Lung (tissue), 12 donors: ENCODE data around the gene FRMD4A. TPM values are rescaled to one million over a fixed set of nuclear protein-coding genes. Genes with fewer than 3 reads are reported as not detected.

ENCODE experiments used
- ATAC-seq: fragments of 200-7000 bp; cut with Tn5 transposase; one replicate; pipeline ENCODE4 v1.9.1; 2020; ENCODE audit warnings: moderate number of reproducible peaks; ENCODE audit not compliant: insufficient read depth, low FRiP score
- DNase-seq, 3 donors: peaks; one replicate each; pipeline ENCODE4 v3.0.0-alpha.2; 2013 to 2017
- H3K27ac ChIP-seq, 2 donors: one replicate each; pipeline ENCODE4 v1.5.1; 2013; ENCODE audit warnings: mild to moderate bottlenecking in 2 of 2, moderate library complexity in 2 of 2, control low read depth in 1 of 2, inconsistent platforms in 1 of 2, low read depth in 1 of 2, low read length in 1 of 2
- H3K27me3 ChIP-seq, 3 donors: one replicate each; pipeline ENCODE4 v1.5.1; 2013; ENCODE audit warnings: low read length in 2 of 3; ENCODE audit not compliant: control insufficient read depth in 3 of 3, insufficient read depth in 3 of 3
- H3K36me3 ChIP-seq, 4 donors: one replicate each; pipeline ENCODE4 v1.5.1; 2013; ENCODE audit warnings: low read length in 4 of 4, mild to moderate bottlenecking in 1 of 4, moderate library complexity in 1 of 4; ENCODE audit not compliant: control insufficient read depth in 4 of 4, insufficient read depth in 4 of 4
- H3K4me1 ChIP-seq, 5 donors: one replicate each; pipeline ENCODE4 v1.5.1; 2013; ENCODE audit warnings: low read length in 5 of 5, mild to moderate bottlenecking in 2 of 5, moderate library complexity in 1 of 5; ENCODE audit not compliant: control insufficient read depth in 5 of 5, insufficient read depth in 5 of 5
- H3K4me3 ChIP-seq: one replicate; pipeline ENCODE4 v1.5.1; 2013; ENCODE audit warnings: mild to moderate bottlenecking, control low read depth, moderate library complexity
- H3K9ac ChIP-seq, 2 donors: one replicate each; pipeline ENCODE4 v1.5.1; 2013; ENCODE audit warnings: low read length in 2 of 2, control low read depth in 1 of 2; ENCODE audit not compliant: insufficient read depth in 1 of 2
- H3K9me3 ChIP-seq, 4 donors: one replicate each; pipeline ENCODE4 v1.5.1; 2013; ENCODE audit warnings: low read length in 3 of 4, mild to moderate bottlenecking in 1 of 4, moderate library complexity in 1 of 4; ENCODE audit not compliant: control insufficient read depth in 4 of 4, insufficient read depth in 3 of 4
- CTCF ChIP-seq: IDR thresholded peaks from 2 replicates; pipeline ENCODE4 v1.5.1; 2012; ENCODE audit warnings: mild to moderate bottlenecking; ENCODE audit errors: control extremely low read depth, extremely low read depth
- WGBS, 2 donors: extraction: QIAGEN DNeasy Blood & Tissue Kit; methylation state at CpG; one replicate each; pipeline ENCODE4 v1.1.7; 2013; 5-methylcytosine and 5-hydroxymethylcytosine counted together
- polyA plus RNA-seq, 2 donors: library from polyadenylated mRNA; stranded (reverse); fragments of 200-250 nt; gene quantifications; one replicate each; pipeline ENCODE4 v1.2.1, GENCODE V29; 2013
- total RNA-seq, 2 donors: library from RNA; depleted of rRNA in 1 of 2; stranded (reverse); fragments of >200 nt in 1 of 2; gene quantifications; one replicate each; pipeline ENCODE4 v1.2.1, GENCODE V29; 2014 to 2021
- donor health status: control.
- donor health status: control.
- donor health status: Bipolar disorder and iron deficiency.
- donor health status: healthy.
- donor health status: DM: yes; HTN: yes; CAD: no.

The FRMD4A gene
- total and polyA plus RNA-seq, 4 donors = 12.0 to 64.5 (median 29.3) TPM

- DNase-seq = peak in 2 of 3 donors; percentile 34 to 49
These were observed 34.5 kb downstream of the FRMD4A start for GRCh38 chr10:14296065-14296709.

GRCh38 chr10:14294347-14295059 lies 36.2 kb downstream of the FRMD4A start:
- no peaks in the 10 kb centered on the region for H3K36me3 ChIP-seq
- peaks cover 0 to 7% (median 0%) of the 10 kb centered on the region in 4 donors for H3K9me3 ChIP-seq
- no peak for ATAC-seq
- no peak overlapping the region for H3K27ac ChIP-seq
- H3K4me3 ChIP-seq = no peak overlapping the region
- no peak overlapping the region for H3K9ac ChIP-seq
- no peaks in the 10 kb centered on the region for H3K27me3 ChIP-seq
- WGBS, 2 donors = 85 to 90% methylated on average over 14 of the region's 14 CpGs
- TF ChIP-seq CTCF = no peak
- no peak for DNase-seq
- H3K4me1 ChIP-seq = peaks cover 0 to 20% (median 1%) of the 10 kb centered on the region in 5 donors

More at GRCh38 chr10:14296065-14296709, 34.5 kb downstream of the FRMD4A start:
- Histone ChIP-seq H3K36me3 (no peaks in the 10 kb centered on the region), H3K4me3 (no peak overlapping the region), H3K9me3 (peaks cover 0 to 5% (median 0%) of the 10 kb centered on the region in 4 donors), H3K9ac (no peak overlapping the region), H3K27me3 (no peaks in the 10 kb centered on the region), H3K27ac (no peak overlapping the region), H3K4me1 (peaks cover 0 to 20% (median 1%) of the 10 kb centered on the region in 5 donors)
- WGBS, 2 donors = 69 to 80% methylated on average over 9 of the region's 9 CpGs
- ATAC-seq = no peak
- no peak for TF ChIP-seq CTCF

- 31 to 45% methylated on average over 3 of the region's 3 CpGs for WGBS, 2 donors
- no peak for ATAC-seq
These were observed 37.2 kb downstream of the FRMD4A start for GRCh38 chr10:14293526-14293925.

More at GRCh38 chr10:14293526-14293925, 37.2 kb downstream of the FRMD4A start:
- H3K27ac ChIP-seq = no peak overlapping the region
- H3K27me3 ChIP-seq = no peaks in the 10 kb centered on the region
- H3K9me3 ChIP-seq = peaks cover 0 to 7% (median 0%) of the 10 kb centered on the region in 4 donors
- TF ChIP-seq CTCF = no peak
- DNase-seq = peak in 2 of 3 donors; percentile 52 to 62
- H3K4me1 ChIP-seq = peaks cover 0 to 20% (median 1%) of the 10 kb centered on the region in 5 donors
- H3K36me3 ChIP-seq = no peaks in the 10 kb centered on the region
- H3K4me3 ChIP-seq = no peak overlapping the region
- no peak overlapping the region for H3K9ac ChIP-seq
